Astrocyte of the cerebellum (primary cell): ENCODE data around the gene ANO9.
A peak's percentile ranks its signal among the peaks of the same experiment; 100 is the strongest.
"Not testable (repeated sequence)": the region's sequence is repeated elsewhere in the genome, so short reads cannot be mapped to it uniquely, and the experiment has no call there.

Source experiments
- DNase-seq: peaks from one replicate; pipeline ENCODE4 v3.0.0-alpha.2; 2011; ENCODE audit warnings: low read depth
- H3K4me3 ChIP-seq: 2 replicates; pipeline ENCODE4 v1.5.1; 2011; ENCODE audit warnings: mild to moderate bottlenecking, low read depth, low read length, moderate library complexity
- in situ Hi-C: cut with HindIII; loops from 2 replicates; pipeline ENCODE4 v1.10.0; 2017; ENCODE audit warnings: low sequenced_read_pairs
- TF ChIP-seq, protein P1 (sequence below): IDR thresholded peaks from 2 replicates; pipeline ENCODE4 v1.5.1; 2012; ENCODE audit warnings: low read length, low read depth, moderate library complexity, mild to moderate bottlenecking; ENCODE audit errors: missing control alignments

Gene ANO9

DNA sequence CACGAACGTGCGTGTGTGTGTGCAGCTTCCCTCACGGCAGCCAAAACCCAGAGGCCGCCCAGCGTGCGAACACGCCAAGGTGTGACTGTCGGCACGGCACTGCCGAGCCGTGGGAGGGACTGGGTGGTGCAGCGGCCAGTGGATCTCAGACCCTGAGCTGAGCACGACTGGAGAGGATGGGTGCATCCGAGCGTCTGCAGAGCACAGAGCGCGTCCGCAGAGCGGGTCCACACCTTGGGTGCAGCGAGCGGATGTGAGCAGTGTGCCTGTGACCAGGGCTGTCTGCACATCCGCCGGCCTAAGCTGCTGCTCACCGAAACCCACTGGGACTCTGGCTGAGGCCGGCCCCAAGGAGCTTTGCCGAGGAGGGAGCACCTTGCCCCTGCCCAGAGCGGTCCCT lies 31.0 kb upstream of the ANO9 start:
- H3K4me3 ChIP-seq = no peak overlapping the region
- in situ Hi-C loops = no loop called here
- no peak for DNase-seq
- TF ChIP-seq, protein P1, sequence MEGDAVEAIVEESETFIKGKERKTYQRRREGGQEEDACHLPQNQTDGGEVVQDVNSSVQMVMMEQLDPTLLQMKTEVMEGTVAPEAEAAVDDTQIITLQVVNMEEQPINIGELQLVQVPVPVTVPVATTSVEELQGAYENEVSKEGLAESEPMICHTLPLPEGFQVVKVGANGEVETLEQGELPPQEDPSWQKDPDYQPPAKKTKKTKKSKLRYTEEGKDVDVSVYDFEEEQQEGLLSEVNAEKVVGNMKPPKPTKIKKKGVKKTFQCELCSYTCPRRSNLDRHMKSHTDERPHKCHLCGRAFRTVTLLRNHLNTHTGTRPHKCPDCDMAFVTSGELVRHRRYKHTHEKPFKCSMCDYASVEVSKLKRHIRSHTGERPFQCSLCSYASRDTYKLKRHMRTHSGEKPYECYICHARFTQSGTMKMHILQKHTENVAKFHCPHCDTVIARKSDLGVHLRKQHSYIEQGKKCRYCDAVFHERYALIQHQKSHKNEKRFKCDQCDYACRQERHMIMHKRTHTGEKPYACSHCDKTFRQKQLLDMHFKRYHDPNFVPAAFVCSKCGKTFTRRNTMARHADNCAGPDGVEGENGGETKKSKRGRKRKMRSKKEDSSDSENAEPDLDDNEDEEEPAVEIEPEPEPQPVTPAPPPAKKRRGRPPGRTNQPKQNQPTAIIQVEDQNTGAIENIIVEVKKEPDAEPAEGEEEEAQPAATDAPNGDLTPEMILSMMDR = no peak

DNA sequence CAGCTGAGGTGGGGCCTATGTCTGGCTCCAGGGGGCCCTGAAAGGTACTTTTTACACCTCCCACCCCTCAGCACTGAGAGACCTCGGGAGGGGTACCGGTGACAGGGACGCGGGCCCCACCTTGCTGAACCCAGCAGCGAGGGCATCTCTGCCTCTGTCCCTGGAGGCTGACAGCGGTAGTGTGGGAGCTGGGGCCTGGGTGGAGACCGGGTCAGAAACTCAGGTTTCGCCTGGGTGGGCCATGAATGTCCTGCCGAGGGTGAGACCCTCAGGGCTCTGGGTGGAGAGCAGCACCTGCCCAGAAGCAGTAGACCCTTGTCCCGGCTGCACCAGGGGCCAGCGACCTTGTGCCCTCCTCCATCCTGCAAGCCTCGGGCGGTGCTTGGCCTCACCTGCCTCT lies 30.5 kb upstream of the ANO9 start:
- in situ Hi-C loops = no loop called here
- no peak for DNase-seq
- H3K4me3 ChIP-seq = no peak overlapping the region
- TF ChIP-seq, protein P1 = no peak

DNA sequence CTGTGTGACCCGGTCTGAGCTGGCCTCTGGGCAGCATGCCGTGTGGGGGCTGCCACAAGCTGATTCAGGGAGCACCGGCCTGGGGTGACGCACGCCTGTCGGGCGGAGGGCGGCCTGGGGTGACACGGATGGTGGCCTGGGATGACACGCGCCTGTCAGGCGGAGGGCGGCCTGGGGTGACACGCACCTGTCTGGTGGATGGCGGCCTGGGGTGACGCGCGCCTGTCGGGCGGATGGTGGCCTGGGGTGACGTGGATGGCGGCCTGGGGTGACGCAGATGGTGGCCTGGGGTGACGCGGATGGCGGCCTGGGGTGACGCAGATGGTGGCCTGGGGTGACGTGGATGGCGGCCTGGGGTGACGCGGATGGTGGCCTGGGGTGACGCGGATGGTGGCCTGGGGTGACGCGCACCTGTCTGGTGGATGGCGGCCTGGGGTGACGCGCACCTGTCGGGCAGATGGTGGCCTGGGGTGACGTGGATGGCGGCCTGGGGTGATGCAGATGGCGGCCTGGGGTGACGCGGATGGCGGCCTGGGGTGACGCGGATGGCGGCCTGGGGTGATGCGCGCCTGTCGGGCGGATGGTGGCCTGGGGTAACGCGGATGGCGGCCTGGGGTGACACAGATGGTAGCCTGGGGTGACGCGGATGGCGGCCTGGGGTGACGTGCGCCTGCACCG lies 29.8 kb upstream of the ANO9 start:
- no peak for DNase-seq
- in situ Hi-C loops = no loop called here
- H3K4me3 ChIP-seq = no peak overlapping the region
- TF ChIP-seq, protein P1 = no peak

DNA sequence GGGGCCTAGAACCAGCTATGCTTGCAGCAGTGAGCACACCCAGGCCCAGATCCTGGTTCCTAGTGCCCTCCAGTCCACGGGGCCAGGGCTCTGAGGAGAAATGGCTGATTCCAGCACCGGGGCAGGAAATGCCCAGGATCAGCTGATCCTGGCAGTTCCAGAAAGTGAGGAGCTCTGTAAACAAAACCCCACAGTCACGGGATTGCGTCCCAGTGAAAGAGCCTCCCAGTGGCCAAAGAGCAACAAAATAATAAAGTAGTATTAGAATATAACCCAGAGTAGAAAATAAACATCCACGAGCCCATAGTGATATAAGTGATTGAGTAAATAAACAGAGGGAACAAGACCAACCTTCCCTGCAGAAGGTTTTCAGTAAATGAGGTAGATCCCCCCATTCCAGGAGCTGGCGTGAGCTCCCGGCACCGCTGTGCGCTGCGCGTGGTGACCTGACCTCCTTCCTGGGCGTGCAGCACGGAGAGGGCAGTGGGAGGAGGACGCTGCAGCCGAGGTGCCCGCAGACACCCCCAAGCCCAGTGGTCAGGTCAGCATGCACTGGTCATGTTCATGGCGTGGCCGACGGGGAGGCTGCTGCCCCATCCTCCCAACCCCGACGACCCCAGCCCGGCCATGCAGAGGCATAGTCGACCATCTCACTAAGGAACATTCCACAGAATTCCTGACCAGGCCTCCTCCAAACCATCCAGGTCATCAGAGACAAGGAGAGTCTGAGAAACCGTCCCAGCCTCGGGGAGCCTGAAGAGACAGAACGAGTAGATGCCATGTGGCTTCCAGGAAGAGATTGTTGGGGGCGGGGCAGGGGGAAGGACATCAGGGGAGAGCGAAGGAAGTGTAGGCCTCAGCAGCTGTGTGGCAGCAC lies 28.1 kb upstream of the ANO9 start:
- in situ Hi-C loops = no loop called here
- no peak overlapping the region for H3K4me3 ChIP-seq
- TF ChIP-seq, protein P1 = peak; percentile 24
- peak; percentile 13 for DNase-seq

DNA sequence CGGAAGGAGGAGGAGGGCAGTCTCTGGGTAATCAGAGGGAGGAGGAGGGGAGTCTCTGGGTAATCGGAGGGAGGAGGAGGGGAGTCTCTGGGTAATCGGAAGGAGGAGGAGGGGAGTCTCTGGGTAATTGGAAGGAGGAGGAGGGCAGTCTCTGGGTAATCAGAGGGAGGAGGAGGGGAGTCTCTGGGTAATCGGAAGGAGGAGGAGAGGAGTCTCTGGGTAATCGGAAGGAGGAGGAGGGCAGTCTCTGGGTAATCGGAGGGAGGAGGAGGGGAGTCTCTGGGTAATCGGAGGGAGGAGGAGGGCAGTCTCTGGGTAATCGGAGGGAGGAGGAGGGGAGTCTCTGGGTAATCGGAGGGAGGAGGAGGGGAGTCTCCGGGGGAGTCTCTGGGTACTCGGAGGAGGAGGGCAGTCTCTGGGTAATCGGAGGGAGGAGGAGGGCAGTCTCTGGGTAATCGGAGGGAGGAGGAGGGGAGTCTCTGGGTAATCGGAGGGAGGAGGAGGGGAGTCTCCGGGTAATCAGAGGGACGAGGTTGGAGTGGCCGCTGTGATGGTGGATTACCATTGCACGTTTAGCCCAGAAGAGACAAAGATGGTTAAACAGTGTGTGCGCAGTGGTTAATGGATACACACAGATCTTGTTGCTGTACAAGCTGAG lies 27.3 kb upstream of the ANO9 start:
- DNase-seq, H3K4me3 ChIP-seq, in situ Hi-C loops: not testable (repeated sequence)

DNA sequence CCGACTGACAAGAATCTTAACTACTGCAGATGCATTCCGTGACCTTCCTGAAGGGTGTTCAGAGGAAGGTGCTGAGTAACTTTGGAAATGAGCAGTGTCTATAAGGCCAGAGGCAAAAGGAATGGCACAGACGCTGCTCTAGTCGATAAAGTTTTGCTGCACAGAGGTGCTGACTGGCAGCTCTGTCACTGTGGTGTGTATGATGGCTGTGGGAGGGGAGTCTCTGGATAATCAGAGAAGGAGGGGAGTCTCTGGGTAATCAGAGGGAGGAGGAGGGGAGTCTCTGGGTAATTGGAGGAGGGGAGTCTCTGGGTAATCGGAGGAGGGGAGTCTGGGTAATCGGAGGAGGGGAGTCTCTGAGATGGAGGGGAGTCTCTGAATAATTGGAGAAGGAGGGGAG lies 26.7 kb upstream of the ANO9 start:
- DNase-seq = no peak
- no peak overlapping the region for H3K4me3 ChIP-seq
- in situ Hi-C loops = no loop called here
- TF ChIP-seq, protein P1 = no peak
